Activated CD4-positive, CD25-positive, alpha-beta regulatory T cell (primary cell): ENCODE data around the gene MTHFSD.

Experiments
- DNase-seq, 4 experiments: peaks; one replicate each; lab custom pipeline; 2025; lab: John Stamatoyannopoulos, UW

MTHFSD gene

DNA sequence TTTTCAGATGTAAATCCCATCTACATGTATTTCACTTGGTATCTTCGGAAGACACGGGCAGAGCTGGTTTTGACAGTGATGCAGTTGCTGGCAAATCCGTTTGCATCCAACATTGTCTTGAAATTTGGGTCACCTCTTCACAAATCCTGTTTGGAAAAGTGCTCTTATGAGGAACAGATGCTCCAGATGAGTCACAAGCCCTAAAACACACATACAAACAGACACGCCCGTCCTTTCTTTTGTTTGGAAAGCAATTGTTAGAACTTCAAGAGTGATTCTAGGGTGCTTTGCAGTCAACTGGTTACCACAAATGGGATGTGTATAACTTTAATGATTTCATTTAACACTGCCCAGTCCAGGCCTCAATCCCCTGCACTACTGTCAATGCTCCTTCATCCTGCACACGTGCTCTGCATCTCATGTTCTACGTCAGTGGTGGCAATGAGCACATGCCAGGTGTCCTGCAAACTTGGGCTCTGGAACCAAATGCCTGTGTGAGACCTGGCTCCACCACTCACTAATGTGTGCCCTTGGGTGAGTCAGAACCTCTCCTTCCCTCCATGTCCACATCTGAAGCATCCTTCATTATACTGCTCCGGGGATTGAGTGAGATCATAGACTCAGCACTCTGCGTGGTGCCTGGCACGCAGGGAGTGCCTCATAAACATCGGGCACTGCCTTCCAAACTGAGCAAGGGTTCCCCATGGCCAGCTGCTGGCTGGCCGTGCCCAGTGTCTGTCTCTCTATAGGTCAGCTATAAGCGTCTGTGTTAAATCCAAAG lies 64.0 kb downstream of the MTHFSD start:
- DNase-seq = no peak

DNA sequence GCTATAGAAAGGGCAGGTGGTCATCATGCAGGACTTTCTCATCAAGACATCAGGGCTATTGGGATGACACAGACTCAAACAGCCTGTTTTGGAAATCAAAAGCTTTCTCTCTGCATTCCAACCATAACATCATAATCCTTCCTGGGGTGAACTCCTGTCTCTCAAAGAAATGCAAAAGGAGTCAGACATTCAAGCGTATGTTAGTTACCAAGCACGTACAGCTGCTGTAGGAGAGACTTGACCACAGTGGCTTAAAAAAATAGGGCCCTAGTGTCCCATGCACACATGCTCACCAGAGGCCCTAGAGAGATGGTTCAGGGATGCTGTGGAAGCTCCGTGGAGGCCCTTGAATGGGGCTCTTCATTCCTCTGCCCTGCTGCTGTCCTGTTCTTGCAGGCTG lies 69.3 kb downstream of the MTHFSD start:
- no peak for DNase-seq

DNA sequence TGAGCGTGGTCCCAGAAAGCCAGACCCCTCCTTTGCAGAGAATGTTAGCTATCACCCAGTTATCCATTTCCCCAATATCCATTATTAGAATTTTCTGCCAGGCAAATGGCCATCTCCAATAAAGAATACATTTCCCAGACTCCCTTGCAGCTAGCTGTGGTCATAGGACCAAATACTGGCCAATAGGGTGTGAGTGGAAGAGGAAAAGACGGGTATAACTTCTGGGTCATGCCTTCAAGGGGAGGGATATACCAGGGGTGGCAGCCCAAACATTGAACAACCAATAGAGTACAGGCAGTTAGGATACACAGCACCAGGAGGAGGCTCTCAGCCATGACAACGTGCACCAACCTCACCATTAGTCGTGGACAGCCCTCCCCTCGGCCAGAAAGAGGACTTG lies 70.8 kb downstream of the MTHFSD start:
- no peak for DNase-seq

DNA sequence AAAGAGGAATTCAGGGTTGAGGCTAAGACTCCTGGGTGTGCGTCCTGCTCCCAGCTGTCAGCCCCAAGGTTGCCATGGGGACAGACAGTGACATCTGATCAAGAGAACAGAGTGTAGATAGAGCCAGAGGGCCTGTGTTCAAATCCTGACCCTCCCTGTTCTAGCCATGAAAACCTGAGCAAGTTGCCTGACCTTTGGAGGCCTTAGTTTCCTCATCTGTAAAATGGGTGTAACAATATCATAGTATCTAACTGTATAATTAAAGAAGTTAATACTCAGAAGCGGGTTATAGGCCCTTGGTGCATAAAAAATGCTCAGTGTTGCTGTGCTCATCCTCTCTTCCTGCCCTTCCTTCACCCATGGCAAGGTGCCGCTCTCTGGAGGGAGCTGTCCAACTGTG lies 73.4 kb downstream of the MTHFSD start:
- DNase-seq = no peak

DNA sequence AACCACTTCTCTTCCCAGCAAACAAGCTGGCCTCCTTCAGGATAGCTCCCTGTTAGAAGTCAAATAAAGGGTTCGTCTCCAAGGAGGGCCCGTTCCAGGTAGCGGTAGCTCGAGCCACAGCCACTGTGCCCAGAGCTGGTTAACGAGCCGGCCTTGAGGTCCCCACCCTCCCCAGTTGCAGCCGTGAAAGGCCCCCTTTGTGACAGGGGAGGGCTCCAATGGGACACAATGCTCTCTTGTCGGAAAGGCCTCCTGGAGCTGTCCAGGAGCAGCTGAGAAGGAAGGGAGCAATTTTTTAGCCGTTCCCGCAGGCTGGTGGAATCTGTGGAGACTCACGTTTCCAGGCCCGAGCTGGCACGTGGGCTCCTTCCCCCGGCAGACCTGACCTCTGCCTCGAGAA lies 74.6 kb downstream of the MTHFSD start:
- DNase-seq = no peak
